Measurements from ENCODE around the gene ASTL. TPM values are rescaled to one million over a fixed set of nuclear protein-coding genes. Genes with fewer than 3 reads are reported as not detected.

ASTL gene
- total RNA-seq, 3 donors from 2014 or later = 2.3 to 3.0 (median 2.8) TPM

GRCh38 chr2:96153991-96154431 lies 15.7 kb upstream of the ASTL start:
- Mint-ChIP-seq H3K4me3 (no peak overlapping the region), H3K9me3 (no peaks in the 10 kb centered on the region), H3K36me3 (ENCODE audit: insufficient read depth) (no peaks in the 10 kb centered on the region), H3K27me3 (ENCODE audit: low read depth) (no peaks in the 10 kb centered on the region), H3K4me1 (ENCODE audit: low read depth) (peaks cover 74% of the 10 kb centered on the region)
- no peak for ATAC-seq
- no peak for DNase-seq

GRCh38 chr2:96153291-96153713 lies 15.0 kb upstream of the ASTL start:
- no peaks in the 10 kb centered on the region for H3K36me3 Mint-ChIP-seq (ENCODE audit: insufficient read depth)
- DNase-seq (no peak), ATAC-seq (no peak)
- no peaks in the 10 kb centered on the region for H3K27me3 Mint-ChIP-seq (ENCODE audit: low read depth)
- no peak overlapping the region for H3K4me3 Mint-ChIP-seq
- no peaks in the 10 kb centered on the region for H3K9me3 Mint-ChIP-seq
- H3K4me1 Mint-ChIP-seq (ENCODE audit: low read depth) = peaks cover 75% of the 10 kb centered on the region

GRCh38 chr2:96152304-96153161 lies 14.2 kb upstream of the ASTL start:
- ATAC-seq (no peak), DNase-seq (no peak)
- H3K4me3 Mint-ChIP-seq = no peak overlapping the region
- H3K9me3 Mint-ChIP-seq = no peaks in the 10 kb centered on the region
- no peaks in the 10 kb centered on the region for H3K36me3 Mint-ChIP-seq (ENCODE audit: insufficient read depth)
- H3K4me1 Mint-ChIP-seq (ENCODE audit: low read depth) = peaks cover 75% of the 10 kb centered on the region
- H3K27me3 Mint-ChIP-seq (ENCODE audit: low read depth) = no peaks in the 10 kb centered on the region

GRCh38 chr2:96151595-96152303 lies 13.4 kb upstream of the ASTL start:
- no peaks in the 10 kb centered on the region for H3K36me3 Mint-ChIP-seq (ENCODE audit: insufficient read depth)
- H3K27me3 Mint-ChIP-seq (ENCODE audit: low read depth) = no peaks in the 10 kb centered on the region
- no peaks in the 10 kb centered on the region for H3K9me3 Mint-ChIP-seq

GRCh38 chr2:96150791-96151594 lies 12.7 kb upstream of the ASTL start:
- Mint-ChIP-seq H3K4me3 (no peak overlapping the region), H3K36me3 (ENCODE audit: insufficient read depth) (no peaks in the 10 kb centered on the region), H3K27me3 (ENCODE audit: low read depth) (no peaks in the 10 kb centered on the region), H3K4me1 (ENCODE audit: low read depth) (peaks cover 72% of the 10 kb centered on the region), H3K9me3 (no peaks in the 10 kb centered on the region)
- ATAC-seq = no peak
- DNase-seq = no peak

More at GRCh38 chr2:96151595-96152303, 13.4 kb upstream of the ASTL start:
- Mint-ChIP-seq H3K4me3 (no peak overlapping the region), H3K4me1 (ENCODE audit: low read depth) (peaks cover 75% of the 10 kb centered on the region)
- DNase-seq (no peak), ATAC-seq (no peak)

- Mint-ChIP-seq H3K27me3 (ENCODE audit: low read depth) (no peaks in the 10 kb centered on the region), H3K9me3 (no peaks in the 10 kb centered on the region), H3K4me1 (ENCODE audit: low read depth) (peaks cover 71% of the 10 kb centered on the region), H3K36me3 (ENCODE audit: insufficient read depth) (no peaks in the 10 kb centered on the region), H3K4me3 (no peak overlapping the region)
- ATAC-seq (no peak), DNase-seq (no peak)
Observed at GRCh38 chr2:96150007-96150640, 11.8 kb upstream of the ASTL start.

DNA sequence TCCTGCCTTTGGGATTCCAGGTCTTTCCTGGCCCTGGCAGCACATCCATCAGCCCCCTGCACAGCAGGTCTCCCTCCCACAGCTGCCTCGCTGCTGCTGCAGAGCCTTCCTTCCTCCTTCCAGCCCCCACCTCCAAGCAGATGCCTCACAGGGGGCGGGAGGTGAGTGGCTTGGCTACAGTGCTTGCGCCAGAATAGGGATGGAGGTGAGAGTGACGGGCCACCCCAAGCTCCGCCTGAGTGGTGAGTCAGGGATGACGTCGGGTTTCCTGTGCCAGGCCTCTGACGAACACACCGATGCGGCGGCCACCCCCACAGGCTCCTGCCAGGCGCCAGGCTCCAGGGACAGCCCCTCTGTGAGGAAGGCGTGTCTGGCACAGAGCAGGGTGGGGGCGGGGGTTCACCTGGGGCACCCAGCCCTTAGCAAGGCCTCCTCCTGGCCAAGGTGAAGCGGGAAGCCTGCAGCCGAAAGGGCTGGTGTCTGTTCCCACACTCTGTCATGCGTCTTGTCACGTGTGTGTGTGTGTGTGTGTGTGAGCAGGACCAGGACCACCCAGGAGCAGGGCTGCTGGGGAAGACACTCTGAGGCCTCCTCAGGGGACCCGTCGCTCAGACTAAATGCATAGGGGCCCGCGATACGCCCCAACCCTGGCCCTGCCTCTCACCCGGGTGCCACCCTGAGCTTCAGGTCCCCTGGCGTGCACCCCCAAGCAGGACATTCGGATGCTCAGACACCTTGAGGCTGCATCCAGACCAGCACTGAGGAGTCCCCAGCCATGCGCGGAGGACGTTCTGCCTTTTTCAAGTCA lies 10.3 kb upstream of the ASTL start:
- ATAC-seq = peak; percentile 56 to 58
- peak; percentile 98 for DNase-seq
- Mint-ChIP-seq H3K4me3 (peak overlapping the region; percentile 80), H3K36me3 (ENCODE audit: insufficient read depth) (peaks cover 11% of the 10 kb centered on the region), H3K4me1 (ENCODE audit: low read depth) (peaks cover 69% of the 10 kb centered on the region), H3K9me3 (no peaks in the 10 kb centered on the region), H3K27me3 (ENCODE audit: low read depth) (no peaks in the 10 kb centered on the region)

DNA sequence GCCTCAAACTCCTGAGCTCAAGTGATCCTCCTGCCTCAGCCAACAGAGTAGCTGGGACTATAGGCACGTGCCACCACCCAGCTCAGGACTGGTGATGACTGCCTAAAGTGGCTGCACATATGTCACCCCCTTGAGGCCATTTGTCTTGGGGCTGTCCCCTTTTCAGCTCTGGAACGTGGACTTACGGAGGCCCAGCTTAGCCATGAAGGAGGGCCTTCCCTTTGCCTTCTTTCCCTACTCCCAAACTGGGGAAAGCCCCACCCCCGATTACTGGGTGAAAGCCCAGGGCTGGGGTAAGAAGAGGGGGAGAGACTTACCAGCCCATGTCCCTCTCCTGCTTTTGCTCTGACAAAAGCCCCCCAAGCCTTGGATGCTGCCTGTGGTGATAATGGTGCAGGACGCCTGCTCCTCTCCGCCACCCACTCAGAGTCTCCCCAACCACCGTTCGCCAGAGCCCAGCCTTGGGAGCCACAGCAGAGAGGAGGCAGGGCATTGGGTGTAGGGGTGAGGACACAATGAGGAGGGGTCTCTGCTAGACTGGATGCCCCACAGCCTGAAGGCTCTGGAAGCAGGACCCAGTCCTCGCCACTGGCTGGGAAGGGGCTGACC lies 9.4 kb upstream of the ASTL start:
- no peak for DNase-seq
- H3K4me3 Mint-ChIP-seq = peak overlapping the region; percentile 80
- peaks cover 62% of the 10 kb centered on the region for H3K4me1 Mint-ChIP-seq (ENCODE audit: low read depth)
- no peaks in the 10 kb centered on the region for H3K27me3 Mint-ChIP-seq (ENCODE audit: low read depth)
- no peak for ATAC-seq
- H3K36me3 Mint-ChIP-seq (ENCODE audit: insufficient read depth) = peaks cover 19% of the 10 kb centered on the region
- H3K9me3 Mint-ChIP-seq = no peaks in the 10 kb centered on the region

- no peaks in the 10 kb centered on the region for H3K27me3 Mint-ChIP-seq (ENCODE audit: low read depth)
- DNase-seq (no peak), ATAC-seq (no peak)
- H3K4me3 Mint-ChIP-seq = peak overlapping the region; percentile 84
- H3K36me3 Mint-ChIP-seq (ENCODE audit: insufficient read depth) = peaks cover 25% of the 10 kb centered on the region
- H3K9me3 Mint-ChIP-seq = no peaks in the 10 kb centered on the region
- H3K4me1 Mint-ChIP-seq (ENCODE audit: low read depth) = peaks cover 62% of the 10 kb centered on the region
Observed at GRCh38 chr2:96146881-96147592, 8.7 kb upstream of the ASTL start.

DNA sequence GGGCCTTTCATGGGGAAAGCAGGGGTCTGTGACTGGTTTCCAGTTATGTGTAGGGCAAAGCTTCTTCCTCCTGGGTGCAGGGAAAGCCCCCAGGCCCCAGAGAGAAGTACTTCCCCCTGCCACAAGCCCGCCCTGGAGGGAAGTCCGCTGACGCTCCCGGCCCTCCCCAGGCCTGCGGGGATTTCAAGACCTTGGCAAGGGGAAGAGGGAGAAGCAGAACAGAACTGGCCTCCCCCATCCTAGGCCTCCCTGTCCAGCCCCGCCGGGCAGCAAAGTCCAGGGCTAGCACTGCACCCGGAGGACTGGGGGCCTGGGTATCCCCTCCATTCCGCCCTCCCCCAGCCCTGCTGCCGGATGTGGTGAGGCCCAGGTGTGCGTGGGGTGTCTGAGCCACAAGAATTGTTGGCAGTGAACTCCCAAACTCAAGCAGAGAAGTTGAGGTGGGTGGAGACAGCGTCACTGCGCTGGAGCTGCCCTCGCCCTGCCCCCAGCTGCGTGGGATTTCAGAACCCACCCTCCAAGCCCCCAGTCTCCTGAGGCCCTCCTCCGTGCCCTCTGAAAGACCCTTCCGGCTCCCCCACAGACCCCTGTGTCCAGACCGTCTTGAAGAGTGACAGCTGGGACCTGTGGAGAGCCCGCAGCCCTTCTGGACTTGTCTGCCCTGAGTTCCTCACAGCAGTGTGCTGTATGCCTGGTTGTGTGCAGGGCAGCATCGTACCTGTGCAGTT lies 8.0 kb upstream of the ASTL start:
- ATAC-seq (peak; percentile 39 to 44), DNase-seq (peak; percentile 86)
- H3K36me3 Mint-ChIP-seq (ENCODE audit: insufficient read depth) = peaks cover 28% of the 10 kb centered on the region
- H3K4me3 Mint-ChIP-seq = peak overlapping the region; percentile 84
- peaks cover 60% of the 10 kb centered on the region for H3K4me1 Mint-ChIP-seq (ENCODE audit: low read depth)
- no peaks in the 10 kb centered on the region for H3K27me3 Mint-ChIP-seq (ENCODE audit: low read depth)
- H3K9me3 Mint-ChIP-seq = no peaks in the 10 kb centered on the region

DNA sequence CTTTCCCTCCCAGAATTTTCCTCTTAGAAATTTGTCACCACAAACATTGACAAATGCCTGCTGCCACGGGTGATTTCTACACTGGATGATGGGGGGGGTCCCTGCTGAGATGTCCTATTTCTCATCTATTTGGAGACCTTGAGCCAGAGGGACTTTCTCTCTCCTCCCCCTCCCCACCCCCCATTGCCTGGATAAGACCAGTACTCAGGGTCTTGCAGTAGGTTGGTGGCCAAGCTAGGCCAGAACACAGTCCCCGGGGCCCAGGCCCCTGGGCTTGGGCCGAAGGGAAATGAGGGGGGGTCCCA lies 7.5 kb upstream of the ASTL start:
- H3K27me3 Mint-ChIP-seq (ENCODE audit: low read depth) = no peaks in the 10 kb centered on the region
- H3K4me1 Mint-ChIP-seq (ENCODE audit: low read depth) = peaks cover 55% of the 10 kb centered on the region
- DNase-seq = no peak
- peaks cover 28% of the 10 kb centered on the region for H3K36me3 Mint-ChIP-seq (ENCODE audit: insufficient read depth)
- H3K9me3 Mint-ChIP-seq = no peaks in the 10 kb centered on the region
- no peak for ATAC-seq
- peak overlapping the region; percentile 84 for H3K4me3 Mint-ChIP-seq

Measured in activated T-cell treated with anti-CD3 and anti-CD28 coated beads, Interleukin-2, amount 50 U/mL, for 4 hours (primary cell).